GM15510 (cell line): Measurements from ENCODE around the gene RASSF5.

Experiments used
- POLR2A ChIP-seq: IDR thresholded peaks from 3 replicates; pipeline ENCODE4 v1.6.1; 2011; ENCODE audit warnings: borderline replicate concordance; ENCODE audit not compliant: insufficient read length; ENCODE audit errors: extremely low read depth

RASSF5 gene

GRCh38 chr1:206469933-206470691, 37.2 kb upstream of the RASSF5 start, which contains the start of gene IKBKE:
TSS of gene IKBKE (plus strand) at chr1:206470476. CDS start at chr1:206473228, 2,752 bp downstream.
- peak; percentile 71 for TF ChIP-seq POLR2A

- TF ChIP-seq POLR2A, result peak; percentile 46
These were observed 36.5 kb upstream of the RASSF5 start for GRCh38 chr1:206470692-206471414.

- TF ChIP-seq POLR2A, result no peak
These were observed 35.9 kb upstream of the RASSF5 start for GRCh38 chr1:206471415-206471801.

GRCh38 chr1:206472024-206472423, 35.3 kb upstream of the RASSF5 start:
- no peak for TF ChIP-seq POLR2A

GRCh38 chr1:206472454-206472853, 34.9 kb upstream of the RASSF5 start:
- TF ChIP-seq POLR2A, result no peak

- no peak for TF ChIP-seq POLR2A
These were observed 34.4 kb upstream of the RASSF5 start for GRCh38 chr1:206472886-206473285.

- TF ChIP-seq POLR2A, result no peak
These were observed 31.3 kb upstream of the RASSF5 start for GRCh38 chr1:206476058-206476457.

GRCh38 chr1:206476591-206476990, 30.7 kb upstream of the RASSF5 start:
- TF ChIP-seq POLR2A, result no peak

- no peak for TF ChIP-seq POLR2A
These were observed 30.2 kb upstream of the RASSF5 start for GRCh38 chr1:206477110-206477509.

- no peak for TF ChIP-seq POLR2A
These were observed 29.6 kb upstream of the RASSF5 start for GRCh38 chr1:206477581-206478380.

GRCh38 chr1:206478746-206479145, 28.6 kb upstream of the RASSF5 start:
- no peak for TF ChIP-seq POLR2A

- no peak for TF ChIP-seq POLR2A
These were observed 27.9 kb upstream of the RASSF5 start for GRCh38 chr1:206479183-206480125.

GRCh38 chr1:206480211-206480610, 27.1 kb upstream of the RASSF5 start:
- TF ChIP-seq POLR2A, result no peak

GRCh38 chr1:206482611-206483010, 24.7 kb upstream of the RASSF5 start:
- TF ChIP-seq POLR2A, result no peak

GRCh38 chr1:206484901-206485300, 22.4 kb upstream of the RASSF5 start:
- no peak for TF ChIP-seq POLR2A
